NCI-H146 treated with DMSO at 0.1 percent for 48 hours (cell line): ENCODE measurements around the gene DDX39A.
"Not testable (repeated sequence)": the region's sequence is repeated elsewhere in the genome, so short reads cannot be mapped to it uniquely, and the experiment has no call there.

Experiments used
- DNase-seq: peaks from one replicate; lab custom pipeline; 2025; ENCODE audit not compliant: unreplicated experiment; lab: John Stamatoyannopoulos, UW

Gene DDX39A

DNA sequence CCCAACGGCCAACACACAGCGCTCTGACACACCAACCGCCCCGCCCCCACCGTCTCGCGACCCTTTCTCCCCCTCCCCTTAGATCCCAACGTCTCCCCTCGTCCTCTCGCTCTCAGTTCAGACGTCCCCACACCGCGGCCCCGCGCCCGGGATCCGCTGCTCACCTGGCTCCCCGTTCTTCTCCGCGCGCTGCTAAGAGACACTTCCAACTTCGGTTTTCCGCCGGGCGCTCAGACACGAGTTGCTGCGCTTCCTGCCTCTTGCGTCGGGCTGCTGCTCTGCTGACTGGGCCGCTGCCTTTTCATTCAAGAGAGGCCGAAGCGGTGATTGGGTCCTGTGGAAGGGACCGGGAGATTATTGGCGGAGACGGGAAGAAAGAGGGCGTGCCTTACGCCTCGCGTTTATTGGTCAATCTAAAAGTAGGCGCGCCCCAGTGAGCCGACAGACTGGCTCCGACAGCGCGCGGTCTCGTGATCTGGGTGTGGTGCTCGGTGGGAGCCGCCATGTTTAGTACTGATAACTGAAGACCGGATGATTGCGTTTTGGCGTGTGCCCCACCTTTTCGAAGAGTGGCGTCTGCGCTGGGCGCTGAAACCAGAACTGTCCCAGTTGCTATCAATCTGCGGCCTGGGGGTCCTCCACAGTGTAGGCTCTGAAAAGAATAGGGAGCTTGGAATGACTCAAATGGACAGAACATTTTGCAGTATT lies at the start of gene DDX39A:
Gene DDX39A, minus strand, starts transcription at position 236 of the 708 bp plus-strand sequence. CDS start 6,121 bp downstream, outside the sequence.
- peak; percentile 99 for DNase-seq

- DNase-seq = no peak
Observed at GRCh38 chr19:14467816-14468215, 48.7 kb upstream of the DDX39A start.

DNA sequence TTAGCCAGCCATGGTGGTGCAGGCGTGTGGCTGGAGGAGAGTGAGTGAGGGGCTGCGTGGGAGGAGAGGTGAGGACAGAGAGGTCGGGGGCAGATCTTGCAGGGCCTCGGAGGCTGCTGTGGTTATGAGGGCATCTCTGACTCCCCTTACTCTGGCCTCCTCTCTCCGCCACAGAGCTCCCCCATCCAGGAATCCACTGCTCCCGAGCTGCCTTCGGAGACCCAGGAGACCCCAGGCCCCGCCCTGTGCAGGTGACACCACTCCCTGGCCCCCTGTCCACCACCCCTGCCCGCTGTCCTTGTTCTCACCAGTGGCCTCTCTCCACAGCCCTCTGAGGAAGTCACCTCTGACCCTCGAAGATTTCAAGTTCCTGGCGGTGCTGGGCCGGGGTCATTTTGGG lies 48.2 kb upstream of the DDX39A start:
- DNase-seq = no peak

DNA sequence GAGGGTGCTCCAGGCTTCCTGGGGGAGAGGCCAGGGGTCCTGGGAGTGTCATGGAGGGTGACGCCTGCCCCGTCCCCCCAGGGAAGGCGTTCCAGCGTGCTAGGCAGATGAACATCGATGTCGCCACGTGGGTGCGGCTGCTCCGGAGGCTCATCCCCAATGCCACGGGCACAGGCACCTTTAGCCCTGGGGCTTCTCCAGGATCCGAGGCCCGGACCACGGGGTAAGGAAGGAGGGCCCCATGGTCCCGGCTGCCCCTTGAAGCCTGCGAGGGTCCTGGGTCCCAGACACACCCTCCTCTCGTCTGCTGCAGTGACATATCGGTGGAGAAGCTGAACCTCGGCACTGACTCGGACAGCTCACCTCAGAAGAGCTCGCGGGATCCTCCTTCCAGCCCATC lies 44.6 kb upstream of the DDX39A start:
- no peak for DNase-seq

GRCh38 chr19:14462401-14462800 lies 43.3 kb upstream of the DDX39A start:
- not testable (repeated sequence) for DNase-seq

DNA sequence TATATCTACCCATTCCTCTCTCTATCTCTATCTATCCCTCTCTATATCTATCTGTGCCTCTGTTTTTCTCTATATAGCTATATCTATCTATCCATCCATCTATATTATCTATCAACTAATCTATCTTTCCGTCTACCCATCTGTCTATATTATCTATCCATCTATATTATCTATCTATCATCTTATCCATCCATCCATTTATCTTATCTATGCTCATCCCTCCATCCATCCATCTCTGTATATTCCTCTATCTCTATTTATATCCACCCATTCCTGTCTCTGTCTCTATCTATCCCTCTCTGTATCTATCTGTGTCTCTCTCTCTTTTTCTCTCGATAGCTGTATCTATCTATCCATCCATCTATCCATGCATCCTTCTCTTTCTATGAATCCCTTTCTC lies 41.8 kb upstream of the DDX39A start:
- no peak for DNase-seq

DNA sequence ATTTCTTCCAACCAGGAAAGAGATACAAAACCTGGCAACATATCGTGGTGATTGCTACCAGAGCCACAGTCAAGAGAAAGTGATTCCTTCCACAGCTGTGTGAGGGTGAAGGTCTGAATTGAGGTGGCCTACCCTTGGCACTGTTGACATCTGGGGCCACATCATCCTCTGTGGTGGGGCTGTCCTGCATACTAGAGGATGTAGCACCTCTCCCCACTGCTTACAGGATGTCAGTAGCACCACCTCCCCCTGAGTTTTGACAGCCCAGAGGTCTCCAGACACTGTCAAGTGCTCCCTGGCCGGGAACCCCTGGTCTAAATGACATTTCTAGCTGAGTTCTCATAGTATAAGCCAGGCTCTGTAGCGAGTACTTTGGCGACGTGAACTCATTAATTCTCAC lies 40.6 kb upstream of the DDX39A start:
- no peak for DNase-seq

DNA sequence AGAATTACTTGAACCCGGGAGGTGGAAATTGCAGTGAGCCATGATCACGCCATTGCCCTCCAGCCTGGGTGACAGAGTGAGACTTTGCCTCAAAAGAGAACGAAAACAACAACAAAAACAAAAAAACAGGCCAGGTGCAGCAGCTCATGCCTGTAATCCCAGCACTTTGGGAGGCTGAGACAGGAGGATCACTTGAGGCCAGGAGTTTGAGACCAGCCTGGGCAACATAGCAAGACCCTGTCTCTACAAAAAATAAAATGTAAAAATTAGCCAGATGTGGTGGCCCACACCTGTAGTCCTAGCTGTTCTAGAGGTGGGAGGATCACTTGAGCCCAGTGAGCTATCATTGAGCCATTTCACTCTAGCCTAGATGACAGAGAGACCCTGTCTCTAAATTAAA lies 33.2 kb upstream of the DDX39A start:
- not testable (repeated sequence) for DNase-seq

DNA sequence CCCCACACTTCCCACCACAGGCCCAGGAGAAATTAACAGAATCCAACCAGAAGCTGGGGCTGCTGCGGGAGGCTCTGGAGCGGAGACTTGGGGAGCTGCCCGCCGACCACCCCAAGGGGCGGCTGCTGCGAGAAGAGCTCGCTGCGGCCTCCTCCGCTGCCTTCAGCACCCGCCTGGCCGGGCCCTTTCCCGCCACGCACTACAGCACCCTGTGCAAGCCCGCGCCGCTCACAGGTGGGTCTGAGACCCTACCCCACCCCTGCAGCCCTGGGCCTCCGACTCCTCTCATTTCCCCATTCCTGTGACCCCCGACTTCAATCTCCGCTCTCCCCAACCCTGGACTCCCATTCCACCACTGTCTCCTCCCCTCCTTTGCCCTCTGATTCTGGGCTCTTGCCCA lies 31.7 kb upstream of the DDX39A start:
- no peak for DNase-seq

DNA sequence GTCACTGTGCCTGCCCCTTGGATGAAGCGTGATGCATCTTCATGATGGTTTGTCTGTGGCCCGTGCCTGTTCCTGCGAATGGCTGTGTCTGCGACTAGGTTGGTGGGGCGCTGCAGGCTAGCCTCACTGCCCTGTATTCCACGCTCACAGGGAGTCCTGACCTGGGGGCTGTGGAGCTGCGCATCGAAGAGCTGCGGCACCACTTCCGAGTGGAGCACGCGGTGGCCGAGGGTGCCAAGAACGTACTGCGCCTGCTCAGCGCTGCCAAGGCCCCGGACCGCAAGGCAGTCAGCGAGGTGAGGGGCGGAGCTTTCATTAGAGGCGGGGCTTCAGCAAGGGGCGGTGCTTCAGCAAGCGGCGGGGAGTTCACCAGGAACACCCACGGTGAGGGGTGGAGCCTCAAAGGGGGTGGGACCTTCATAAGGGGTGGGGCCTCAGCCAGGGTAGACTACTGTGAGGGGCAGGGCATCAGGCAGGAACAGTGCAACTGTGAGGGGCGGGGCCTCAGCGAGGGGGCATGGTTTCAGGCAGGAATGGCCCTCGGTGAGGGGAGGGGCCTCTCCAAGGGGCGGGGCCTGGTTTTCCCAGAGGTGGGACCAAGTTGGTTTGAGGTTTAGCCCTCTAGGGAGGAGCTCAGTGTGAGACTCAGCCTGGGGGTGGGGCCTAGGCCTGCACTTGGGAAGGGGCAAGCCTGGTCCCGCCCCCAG lies 31.2 kb upstream of the DDX39A start:
- no peak for DNase-seq

GRCh38 chr19:14449321-14449720 lies 30.2 kb upstream of the DDX39A start:
- no peak for DNase-seq

DNA sequence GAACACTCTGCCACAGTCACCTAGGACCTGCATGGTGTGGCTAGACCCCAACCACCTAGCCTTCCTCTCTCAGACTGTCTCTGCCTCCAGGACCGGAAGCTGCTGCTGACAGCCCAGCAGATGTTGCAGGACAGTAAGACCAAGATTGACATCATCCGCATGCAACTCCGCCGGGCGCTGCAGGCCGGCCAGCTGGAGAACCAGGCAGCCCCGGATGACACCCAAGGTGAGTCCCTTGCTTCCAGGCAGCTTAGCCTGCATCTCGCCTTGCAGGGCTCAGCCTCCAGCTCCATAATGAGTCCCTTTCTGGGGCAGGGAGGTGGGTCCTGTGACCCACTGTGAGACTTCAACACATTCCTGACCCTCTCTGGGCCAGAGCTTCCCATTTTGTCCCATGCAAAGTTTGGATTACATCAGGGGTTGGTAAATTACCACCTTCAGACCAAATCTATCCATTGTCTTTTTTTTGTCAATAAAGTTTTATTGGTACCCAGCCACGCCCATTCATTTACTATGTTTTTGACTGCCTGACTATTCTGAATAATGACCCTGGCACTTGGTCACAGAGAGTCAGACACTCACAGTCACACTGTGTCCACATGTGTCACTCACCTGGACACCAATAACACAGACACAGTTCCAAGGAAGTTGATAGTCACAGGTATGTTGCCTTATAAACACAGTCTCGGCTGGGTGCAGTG lies 27.3 kb upstream of the DDX39A start:
- DNase-seq = no peak

GRCh38 chr19:14443632-14444216 lies 24.6 kb upstream of the DDX39A start:
- no peak for DNase-seq

DNA sequence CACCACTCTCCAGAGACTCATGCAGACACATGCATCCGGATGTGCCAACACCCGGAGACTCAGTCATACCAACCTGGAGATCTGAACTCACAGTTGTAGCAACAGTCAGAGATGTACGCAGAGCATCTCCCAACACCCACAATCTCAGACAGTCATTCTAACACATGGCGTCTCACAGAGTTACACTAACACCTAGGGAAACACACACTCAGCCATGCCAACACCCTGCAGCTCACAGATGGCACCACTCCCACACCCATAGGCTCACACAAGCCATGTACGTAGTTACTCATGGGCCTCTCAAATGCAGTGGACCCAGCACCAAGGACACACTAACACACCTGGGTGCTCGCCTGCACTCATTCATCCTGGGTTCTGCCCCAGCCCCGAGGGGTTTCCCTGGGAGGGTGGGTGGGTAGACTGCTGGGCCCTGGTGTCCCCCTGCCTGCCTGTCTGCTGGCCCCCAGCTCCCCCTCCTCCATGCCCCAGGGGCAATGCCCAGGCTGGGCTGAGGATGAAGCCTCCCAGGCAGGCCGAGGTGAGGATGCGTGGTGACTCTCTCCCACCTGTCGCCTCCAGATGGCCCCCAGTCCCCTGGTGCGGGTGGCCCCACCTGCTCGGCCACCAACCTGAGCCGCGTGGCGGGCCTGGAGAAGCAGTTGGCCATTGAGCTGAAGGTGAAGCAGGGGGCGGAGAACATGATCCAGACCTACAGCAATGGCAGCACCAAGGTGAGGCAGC lies 23.9 kb upstream of the DDX39A start:
- no peak for DNase-seq

DNA sequence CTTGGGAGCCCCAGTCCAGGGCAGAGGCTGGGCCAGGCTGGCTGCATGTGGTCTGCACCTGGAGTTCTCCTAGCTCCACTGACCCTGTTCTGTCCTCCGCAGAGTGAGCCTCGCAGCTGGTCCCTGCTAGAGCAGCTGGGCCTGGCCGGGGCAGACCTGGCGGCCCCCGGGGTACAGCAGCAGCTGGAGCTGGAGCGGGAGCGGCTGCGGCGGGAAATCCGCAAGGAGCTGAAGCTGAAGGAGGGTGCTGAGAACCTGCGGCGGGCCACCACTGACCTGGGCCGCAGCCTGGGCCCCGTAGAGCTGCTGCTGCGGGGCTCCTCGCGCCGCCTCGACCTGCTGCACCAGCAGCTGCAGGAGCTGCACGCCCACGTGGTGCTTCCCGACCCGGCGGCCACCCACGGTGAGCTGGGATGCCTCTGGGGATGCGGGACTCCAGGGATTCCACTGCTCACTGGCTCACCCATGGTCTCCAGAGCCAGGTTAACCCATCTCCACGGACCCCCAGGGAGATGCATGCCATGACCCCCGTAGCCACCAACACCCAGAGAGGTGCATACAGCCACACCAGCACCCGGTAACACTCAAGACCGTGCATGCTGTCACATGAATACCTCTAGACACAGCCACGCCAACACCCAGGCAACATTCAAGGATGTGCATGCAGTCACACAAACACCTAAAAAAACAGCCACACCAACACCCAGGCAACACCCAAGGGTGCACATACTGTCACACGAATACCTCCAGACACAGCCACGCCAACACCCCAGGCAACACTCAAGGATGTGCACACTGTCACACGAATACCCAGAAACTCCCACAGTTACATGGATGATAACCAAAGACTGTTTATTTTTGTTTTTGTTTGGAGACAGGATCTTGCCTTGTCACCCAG lies 22.1 kb upstream of the DDX39A start:
- no peak for DNase-seq

- DNase-seq = no peak
Observed at GRCh38 chr19:14440049-14440448, 20.9 kb upstream of the DDX39A start.

DNA sequence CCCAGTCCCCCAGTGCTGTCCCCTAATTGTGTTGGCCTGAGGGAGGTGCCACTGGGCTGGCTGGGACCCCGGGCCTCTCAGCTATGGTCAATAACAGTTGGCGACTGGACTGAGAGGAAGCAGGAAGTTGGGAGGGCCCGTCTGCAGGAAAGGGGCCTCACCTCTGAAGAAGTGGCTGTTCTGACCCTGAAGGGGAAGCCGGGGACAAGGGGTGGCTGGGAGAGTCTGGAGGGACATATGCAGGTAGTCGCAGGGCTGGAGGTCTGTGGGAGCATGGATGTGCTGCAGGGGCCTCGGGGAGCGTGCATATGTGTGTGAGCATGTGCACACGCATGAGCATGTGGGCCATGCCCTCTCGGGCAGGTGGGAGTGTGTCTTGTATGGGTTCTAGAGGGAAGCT lies 19.9 kb upstream of the DDX39A start:
- DNase-seq = no peak

DNA sequence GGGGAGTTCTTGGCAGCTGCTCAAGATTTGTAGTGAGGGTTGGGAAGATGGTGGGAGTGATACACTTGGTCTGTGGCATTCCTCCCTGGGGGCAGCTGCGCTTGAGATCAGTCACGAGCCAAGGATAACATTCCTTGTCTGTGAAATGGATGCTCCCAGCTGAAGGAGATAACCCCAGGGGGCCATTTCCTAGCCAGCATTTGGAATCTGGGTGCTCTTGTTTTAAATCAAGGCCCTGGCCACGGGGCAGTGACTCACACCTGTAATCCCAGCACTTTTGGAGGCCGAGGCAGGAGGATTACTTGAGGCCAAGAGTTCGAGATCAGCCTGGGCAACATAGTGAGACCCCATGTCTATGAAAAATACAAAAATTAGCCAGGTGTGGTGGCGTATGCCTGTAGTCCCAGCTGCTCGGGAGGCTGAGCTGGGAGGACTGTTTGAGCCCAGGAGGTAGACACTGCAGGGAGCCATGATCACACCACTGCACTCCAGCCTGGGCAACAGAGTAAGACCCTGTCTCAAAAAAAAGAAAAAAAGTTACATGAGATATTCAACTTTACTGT lies 18.5 kb upstream of the DDX39A start:
- no peak for DNase-seq

- DNase-seq = no peak
Observed at GRCh38 chr19:14435320-14436050, 16.3 kb upstream of the DDX39A start.
